NOMO-1 treated with dmso at 0.1 percent for 144 hours (cell line): ENCODE measurements around the gene CAPN9.

Experiments
- DNase-seq: peaks from one replicate; lab custom pipeline; 2025; ENCODE audit not compliant: unreplicated experiment; lab: John Stamatoyannopoulos, UW

Gene CAPN9

GRCh38 chr1:230768903-230769570 lies 21.8 kb downstream of the CAPN9 start:
- no peak for DNase-seq

GRCh38 chr1:230770317-230770716 lies 23.1 kb downstream of the CAPN9 start:
- no peak for DNase-seq

- no peak for DNase-seq
Measured at GRCh38 chr1:230771773-230772354, 24.7 kb downstream of the CAPN9 start.

GRCh38 chr1:230772457-230773395 lies 25.5 kb downstream of the CAPN9 start:
- DNase-seq: peak; percentile 35

GRCh38 chr1:230773396-230774033 lies 26.3 kb downstream of the CAPN9 start:
- DNase-seq: no peak

- DNase-seq: no peak
Measured at GRCh38 chr1:230778916-230779590, 31.9 kb downstream of the CAPN9 start.

GRCh38 chr1:230781131-230781530 lies 33.9 kb downstream of the CAPN9 start:
- no peak for DNase-seq

GRCh38 chr1:230781594-230781993 lies 34.4 kb downstream of the CAPN9 start:
- DNase-seq: no peak

- no peak for DNase-seq
Measured at GRCh38 chr1:230784163-230784562, 37.0 kb downstream of the CAPN9 start.

- DNase-seq: no peak
Measured at GRCh38 chr1:230785636-230786384, 38.6 kb downstream of the CAPN9 start.

GRCh38 chr1:230786385-230786753 lies 39.2 kb downstream of the CAPN9 start:
- DNase-seq: no peak

GRCh38 chr1:230787471-230787870 lies 40.3 kb downstream of the CAPN9 start:
- no peak for DNase-seq

- DNase-seq: no peak
Measured at GRCh38 chr1:230788561-230789275, 41.5 kb downstream of the CAPN9 start.

- no peak for DNase-seq
Measured at GRCh38 chr1:230790026-230790425, 42.8 kb downstream of the CAPN9 start.

- no peak for DNase-seq
Measured at GRCh38 chr1:230791986-230792564, 44.9 kb downstream of the CAPN9 start.

GRCh38 chr1:230792691-230793462 lies 45.7 kb downstream of the CAPN9 start:
- no peak for DNase-seq

GRCh38 chr1:230793463-230793745 lies 46.2 kb downstream of the CAPN9 start:
- DNase-seq: no peak

- DNase-seq: no peak
Measured at GRCh38 chr1:230794431-230794830, 47.2 kb downstream of the CAPN9 start.
